Measurements from ENCODE around the gene TMC7.
"Not testable (repeated sequence)": the region's sequence is repeated elsewhere in the genome, so short reads cannot be mapped to it uniquely, and the experiment has no call there.

DNA sequence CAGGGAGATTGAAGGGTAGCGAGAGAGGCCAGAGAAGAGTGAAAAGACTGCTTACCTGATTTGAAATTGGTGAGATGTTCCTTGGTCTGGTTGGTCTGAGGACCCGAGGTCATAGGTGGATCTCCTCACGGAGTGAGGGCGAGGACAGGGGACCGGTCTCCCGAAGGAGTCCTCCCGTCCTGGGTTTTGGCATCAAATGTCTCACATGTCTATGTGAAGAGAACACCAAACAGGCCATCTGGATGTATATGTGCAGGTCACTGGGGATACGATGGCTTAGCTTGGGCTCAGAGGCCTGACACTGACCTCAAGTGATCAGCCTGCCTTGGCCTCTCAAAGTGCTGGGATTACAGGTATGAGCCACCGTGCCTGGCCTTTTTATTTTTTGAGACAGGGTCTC, 13.3 kb downstream of the TMC7 start:
- TF ChIP-seq, protein P1, sequence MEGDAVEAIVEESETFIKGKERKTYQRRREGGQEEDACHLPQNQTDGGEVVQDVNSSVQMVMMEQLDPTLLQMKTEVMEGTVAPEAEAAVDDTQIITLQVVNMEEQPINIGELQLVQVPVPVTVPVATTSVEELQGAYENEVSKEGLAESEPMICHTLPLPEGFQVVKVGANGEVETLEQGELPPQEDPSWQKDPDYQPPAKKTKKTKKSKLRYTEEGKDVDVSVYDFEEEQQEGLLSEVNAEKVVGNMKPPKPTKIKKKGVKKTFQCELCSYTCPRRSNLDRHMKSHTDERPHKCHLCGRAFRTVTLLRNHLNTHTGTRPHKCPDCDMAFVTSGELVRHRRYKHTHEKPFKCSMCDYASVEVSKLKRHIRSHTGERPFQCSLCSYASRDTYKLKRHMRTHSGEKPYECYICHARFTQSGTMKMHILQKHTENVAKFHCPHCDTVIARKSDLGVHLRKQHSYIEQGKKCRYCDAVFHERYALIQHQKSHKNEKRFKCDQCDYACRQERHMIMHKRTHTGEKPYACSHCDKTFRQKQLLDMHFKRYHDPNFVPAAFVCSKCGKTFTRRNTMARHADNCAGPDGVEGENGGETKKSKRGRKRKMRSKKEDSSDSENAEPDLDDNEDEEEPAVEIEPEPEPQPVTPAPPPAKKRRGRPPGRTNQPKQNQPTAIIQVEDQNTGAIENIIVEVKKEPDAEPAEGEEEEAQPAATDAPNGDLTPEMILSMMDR (conservative IDR thresholded peaks at IDR 0.05; ENCODE audit: low read depth in 2 of 2) = not testable (repeated sequence)
- TF ChIP-seq POLR2AphosphoS5 (IDR thresholded peaks at IDR 0.05; ENCODE audit: low read depth); CREB1 (CRISPR knock-in tag; IDR thresholded peaks at IDR 0.05; ENCODE audit: low read depth); EZH2 (IDR thresholded peaks at IDR 0.05; ENCODE audit: low read depth, unreplicated experiment); ZNF114 (CRISPR knock-in tag; IDR thresholded peaks at IDR 0.05); EZH2phosphoT487 (IDR thresholded peaks at IDR 0.05; ENCODE audit: unreplicated experiment); ZNF331 (CRISPR knock-in tag; IDR thresholded peaks at IDR 0.05; ENCODE audit: low read depth); JUNB (IDR thresholded peaks at IDR 0.05; ENCODE audit: unreplicated experiment); STAT1 (IDR thresholded peaks at IDR 0.05; ENCODE audit: unreplicated experiment); NANOG (IDR thresholded peaks at IDR 0.05; ENCODE audit: borderline replicate concordance): not testable (repeated sequence)
- TF ChIP-seq, protein P2, sequence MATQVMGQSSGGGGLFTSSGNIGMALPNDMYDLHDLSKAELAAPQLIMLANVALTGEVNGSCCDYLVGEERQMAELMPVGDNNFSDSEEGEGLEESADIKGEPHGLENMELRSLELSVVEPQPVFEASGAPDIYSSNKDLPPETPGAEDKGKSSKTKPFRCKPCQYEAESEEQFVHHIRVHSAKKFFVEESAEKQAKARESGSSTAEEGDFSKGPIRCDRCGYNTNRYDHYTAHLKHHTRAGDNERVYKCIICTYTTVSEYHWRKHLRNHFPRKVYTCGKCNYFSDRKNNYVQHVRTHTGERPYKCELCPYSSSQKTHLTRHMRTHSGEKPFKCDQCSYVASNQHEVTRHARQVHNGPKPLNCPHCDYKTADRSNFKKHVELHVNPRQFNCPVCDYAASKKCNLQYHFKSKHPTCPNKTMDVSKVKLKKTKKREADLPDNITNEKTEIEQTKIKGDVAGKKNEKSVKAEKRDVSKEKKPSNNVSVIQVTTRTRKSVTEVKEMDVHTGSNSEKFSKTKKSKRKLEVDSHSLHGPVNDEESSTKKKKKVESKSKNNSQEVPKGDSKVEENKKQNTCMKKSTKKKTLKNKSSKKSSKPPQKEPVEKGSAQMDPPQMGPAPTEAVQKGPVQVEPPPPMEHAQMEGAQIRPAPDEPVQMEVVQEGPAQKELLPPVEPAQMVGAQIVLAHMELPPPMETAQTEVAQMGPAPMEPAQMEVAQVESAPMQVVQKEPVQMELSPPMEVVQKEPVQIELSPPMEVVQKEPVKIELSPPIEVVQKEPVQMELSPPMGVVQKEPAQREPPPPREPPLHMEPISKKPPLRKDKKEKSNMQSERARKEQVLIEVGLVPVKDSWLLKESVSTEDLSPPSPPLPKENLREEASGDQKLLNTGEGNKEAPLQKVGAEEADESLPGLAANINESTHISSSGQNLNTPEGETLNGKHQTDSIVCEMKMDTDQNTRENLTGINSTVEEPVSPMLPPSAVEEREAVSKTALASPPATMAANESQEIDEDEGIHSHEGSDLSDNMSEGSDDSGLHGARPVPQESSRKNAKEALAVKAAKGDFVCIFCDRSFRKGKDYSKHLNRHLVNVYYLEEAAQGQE (IDR thresholded peaks at IDR 0.05; ENCODE audit: unreplicated experiment) = not testable (repeated sequence)
- TF ChIP-seq, protein P3, sequence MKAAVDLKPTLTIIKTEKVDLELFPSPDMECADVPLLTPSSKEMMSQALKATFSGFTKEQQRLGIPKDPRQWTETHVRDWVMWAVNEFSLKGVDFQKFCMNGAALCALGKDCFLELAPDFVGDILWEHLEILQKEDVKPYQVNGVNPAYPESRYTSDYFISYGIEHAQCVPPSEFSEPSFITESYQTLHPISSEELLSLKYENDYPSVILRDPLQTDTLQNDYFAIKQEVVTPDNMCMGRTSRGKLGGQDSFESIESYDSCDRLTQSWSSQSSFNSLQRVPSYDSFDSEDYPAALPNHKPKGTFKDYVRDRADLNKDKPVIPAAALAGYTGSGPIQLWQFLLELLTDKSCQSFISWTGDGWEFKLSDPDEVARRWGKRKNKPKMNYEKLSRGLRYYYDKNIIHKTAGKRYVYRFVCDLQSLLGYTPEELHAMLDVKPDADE (IDR thresholded peaks at IDR 0.05) = not testable (repeated sequence)

All from GM23338 (cell line).